Neural cell (in vitro differentiated cells): ENCODE data around the gene FERMT3. TPM values are rescaled to one million over a fixed set of nuclear protein-coding genes. Genes with fewer than 3 reads are reported as not detected.

Experiments used
- H2AFZ ChIP-seq: fragments of 200-600, 300-800 bp; sonication (generic), shearing (Covaris generic); 2 replicates; pipeline ENCODE4 v1.6.0; 2014; ENCODE audit warnings: low read depth, mild to moderate bottlenecking, antibody characterized with exemption, low read length, moderate library complexity
- H3F3A ChIP-seq: fragments of 200-600 bp; shearing (Covaris generic); 2 replicates; pipeline ENCODE4 v1.6.1; 2016; ENCODE audit warnings: mild to moderate bottlenecking, moderate library complexity, mixed read lengths, antibody characterized with exemption, low read length; ENCODE audit not compliant: insufficient read depth, poor library complexity, severe bottlenecking
- H3K27ac ChIP-seq: fragments of 200-600, 300-800 bp; sonication (generic), shearing (Covaris generic); 2 replicates; pipeline ENCODE4 v1.5.1; 2014; ENCODE audit warnings: mild to moderate bottlenecking, low read length, moderate library complexity
- H3K27me3 ChIP-seq: fragments of 300-800, 200-600 bp; sonication (generic), shearing (Covaris generic); 2 replicates; pipeline ENCODE4 v1.6.0; 2014; ENCODE audit warnings: mild to moderate bottlenecking, low read depth, low read length, moderate library complexity; ENCODE audit not compliant: insufficient read depth
- H3K36me3 ChIP-seq: fragments of 300-800, 200-600 bp; sonication (generic), shearing (Covaris generic); 2 replicates; pipeline ENCODE4 v1.5.1; 2014; ENCODE audit warnings: mild to moderate bottlenecking, antibody characterized with exemption, low read length, moderate library complexity; ENCODE audit not compliant: insufficient read depth
- H3K4me2 ChIP-seq: fragments of 300-800, 200-600 bp; sonication (generic), shearing (Covaris generic); 2 replicates; pipeline ENCODE4 v1.6.0; 2014; ENCODE audit warnings: mild to moderate bottlenecking, low read length
- H3K4me3 ChIP-seq: fragments of 300-800, 200-600 bp; sonication (generic), shearing (Covaris generic); 2 replicates; pipeline ENCODE4 v1.5.1; 2014; ENCODE audit warnings: mild to moderate bottlenecking, low read length, moderate library complexity
- H3K79me2 ChIP-seq: fragments of 200-600 bp; shearing (Covaris generic); replicated peaks from 2 replicates; pipeline ENCODE4 v1.6.0; 2014; ENCODE audit warnings: mild to moderate bottlenecking, low read length, moderate library complexity; ENCODE audit not compliant: insufficient read depth
- H3K9ac ChIP-seq: fragments of 300-800, 200-600 bp; sonication (generic), shearing (Covaris generic); 2 replicates; pipeline ENCODE4 v1.6.1; 2016; ENCODE audit warnings: mild to moderate bottlenecking, low read length, mixed read lengths
- H3K9me2 ChIP-seq: fragments of 200-600 bp; shearing (Covaris generic); 2 replicates; pipeline ENCODE4 v1.6.1; 2016; ENCODE audit warnings: mild to moderate bottlenecking, low read length, mixed read lengths; ENCODE audit not compliant: insufficient read depth
- H3K9me3 ChIP-seq: fragments of 200-600, 300-800 bp; sonication (generic), shearing (Covaris generic); 2 replicates; pipeline ENCODE4 v1.6.1; 2016; ENCODE audit warnings: mild to moderate bottlenecking, mixed run types, low read length, moderate library complexity, mixed read lengths
- H4K20me1 ChIP-seq: fragments of 200-600 bp; shearing (Covaris generic); 2 replicates; pipeline ENCODE4 v1.6.1; 2016; ENCODE audit warnings: mild to moderate bottlenecking, mixed run types; ENCODE audit not compliant: insufficient read depth
- EP300 ChIP-seq: fragments of 450-650 bp; conservative IDR thresholded peaks from 2 replicates; pipeline ENCODE4 v1.6.1; 2014; ENCODE audit warnings: antibody characterized with exemption, mild to moderate bottlenecking, moderate library complexity; ENCODE audit not compliant: poor library complexity, severe bottlenecking
- EZH2 ChIP-seq: fragments of 200-600, 300-800 bp; shearing (Covaris generic), sonication (generic); IDR thresholded peaks from 2 replicates; pipeline ENCODE4 v1.6.1; 2014; ENCODE audit warnings: antibody characterized with exemption, low read length, borderline replicate concordance, mild to moderate bottlenecking; ENCODE audit not compliant: insufficient read depth, poor library complexity, severe bottlenecking
- MXI1 ChIP-seq: fragments of 450-650 bp; conservative IDR thresholded peaks from 2 replicates; pipeline ENCODE4 v1.6.1; 2014; ENCODE audit warnings: antibody characterized with exemption, mild to moderate bottlenecking; ENCODE audit not compliant: poor library complexity, severe bottlenecking
- POLR2AphosphoS5 ChIP-seq: IDR thresholded peaks from 2 replicates; pipeline ENCODE4 v1.6.1; 2012
- RAD21 ChIP-seq: fragments of 450-650 bp; conservative IDR thresholded peaks from 2 replicates; pipeline ENCODE4 v1.6.1; 2014; ENCODE audit warnings: antibody characterized with exemption, mild to moderate bottlenecking, moderate library complexity
- TAF1 ChIP-seq: IDR thresholded peaks from 2 replicates; pipeline ENCODE4 v1.6.1; 2012; ENCODE audit warnings: low read depth
- polyA plus RNA-seq: library from polyadenylated mRNA; depleted of rRNA; stranded (reverse); fragments of >200 nt; gene quantifications from 2 replicates; pipeline ENCODE4 v1.2.3, GENCODE V29; 2014
- TF ChIP-seq, protein P1 (sequence below): IDR thresholded peaks from 2 replicates; pipeline ENCODE4 v1.6.1; 2012; ENCODE audit warnings: borderline replicate concordance
- TF ChIP-seq, protein P2 (sequence below): fragments of 450-650 bp; IDR thresholded peaks from 2 replicates; pipeline ENCODE4 v1.5.1; 2014; ENCODE audit warnings: antibody characterized with exemption, mild to moderate bottlenecking, moderate library complexity; ENCODE audit not compliant: poor library complexity, severe bottlenecking

The FERMT3 gene
- polyA plus RNA-seq, 1 donor from 2014 or later, result 0.89 TPM

DNA sequence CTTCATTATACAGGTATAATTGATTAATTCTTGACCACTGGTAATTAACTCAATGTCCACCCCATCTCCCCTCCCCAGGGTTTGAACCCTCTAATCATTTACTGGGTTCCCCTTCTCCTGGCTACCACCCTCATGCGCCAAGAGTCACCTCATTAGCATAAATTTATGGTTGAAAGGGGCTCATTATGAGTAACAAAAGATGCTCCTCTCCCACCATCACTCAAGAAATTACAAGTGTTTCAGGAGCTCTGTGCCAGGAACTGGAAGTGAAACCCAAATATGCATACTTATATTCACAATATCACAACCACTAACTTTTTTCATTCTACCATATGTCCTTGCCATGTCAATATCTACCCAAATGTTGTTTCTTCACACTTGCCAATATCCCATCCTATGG is 28.3 kb upstream of the FERMT3 start:
- H3K36me3 ChIP-seq, result no peaks in the 10 kb centered on the region
- H3K27ac ChIP-seq, result no peak overlapping the region
- H3K79me2 ChIP-seq, result no peaks in the 10 kb centered on the region
- no peak overlapping the region for H2AFZ ChIP-seq
- H3K27me3 ChIP-seq, result no peaks in the 10 kb centered on the region
- H3K9me3 ChIP-seq, result no peaks in the 10 kb centered on the region
- H3K9ac ChIP-seq, result no peak overlapping the region
- no peaks in the 10 kb centered on the region for H3K9me2 ChIP-seq
- H3K4me2 ChIP-seq, result no peak overlapping the region
- H3F3A ChIP-seq, result no peaks in the 10 kb centered on the region
- TF ChIP-seq EZH2 (no peak), RAD21 (no peak), MXI1 (no peak), POLR2AphosphoS5 (no peak), TAF1 (no peak)
- no peaks in the 10 kb centered on the region for H4K20me1 ChIP-seq
- no peak overlapping the region for H3K4me3 ChIP-seq

DNA sequence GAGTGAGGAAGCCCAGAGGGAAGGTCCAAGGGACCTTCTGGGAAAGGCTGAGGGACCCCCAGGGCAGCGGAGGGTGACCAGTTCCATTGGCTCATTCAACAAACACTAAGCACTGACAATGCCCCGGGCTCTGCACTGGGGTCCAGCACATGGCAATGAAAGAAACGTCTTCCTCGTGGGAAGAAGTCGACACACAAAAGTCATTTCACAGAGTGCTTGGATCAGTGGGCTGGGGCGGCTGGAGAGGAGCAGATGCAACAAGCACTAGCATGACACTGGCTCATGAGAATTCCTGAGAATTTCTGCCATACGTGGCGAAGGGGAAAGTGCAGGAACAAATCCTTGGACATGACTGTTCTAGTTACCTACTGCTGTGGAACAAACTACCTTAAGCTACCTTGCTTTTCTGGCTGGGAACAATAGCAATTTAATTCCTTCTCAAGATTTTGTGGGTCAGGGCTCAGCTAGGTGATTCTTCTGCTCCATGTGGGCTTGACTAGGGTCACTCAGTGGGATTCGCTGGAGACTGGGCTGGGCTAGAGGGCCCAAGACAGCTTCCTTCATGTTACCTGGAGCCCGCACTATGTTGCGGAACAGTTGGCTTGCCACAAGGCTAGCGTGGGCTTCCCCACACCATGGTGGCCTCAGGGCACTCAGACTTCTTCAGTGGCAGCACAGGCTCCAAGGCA is 27.4 kb upstream of the FERMT3 start:
- TF ChIP-seq, protein P1, sequence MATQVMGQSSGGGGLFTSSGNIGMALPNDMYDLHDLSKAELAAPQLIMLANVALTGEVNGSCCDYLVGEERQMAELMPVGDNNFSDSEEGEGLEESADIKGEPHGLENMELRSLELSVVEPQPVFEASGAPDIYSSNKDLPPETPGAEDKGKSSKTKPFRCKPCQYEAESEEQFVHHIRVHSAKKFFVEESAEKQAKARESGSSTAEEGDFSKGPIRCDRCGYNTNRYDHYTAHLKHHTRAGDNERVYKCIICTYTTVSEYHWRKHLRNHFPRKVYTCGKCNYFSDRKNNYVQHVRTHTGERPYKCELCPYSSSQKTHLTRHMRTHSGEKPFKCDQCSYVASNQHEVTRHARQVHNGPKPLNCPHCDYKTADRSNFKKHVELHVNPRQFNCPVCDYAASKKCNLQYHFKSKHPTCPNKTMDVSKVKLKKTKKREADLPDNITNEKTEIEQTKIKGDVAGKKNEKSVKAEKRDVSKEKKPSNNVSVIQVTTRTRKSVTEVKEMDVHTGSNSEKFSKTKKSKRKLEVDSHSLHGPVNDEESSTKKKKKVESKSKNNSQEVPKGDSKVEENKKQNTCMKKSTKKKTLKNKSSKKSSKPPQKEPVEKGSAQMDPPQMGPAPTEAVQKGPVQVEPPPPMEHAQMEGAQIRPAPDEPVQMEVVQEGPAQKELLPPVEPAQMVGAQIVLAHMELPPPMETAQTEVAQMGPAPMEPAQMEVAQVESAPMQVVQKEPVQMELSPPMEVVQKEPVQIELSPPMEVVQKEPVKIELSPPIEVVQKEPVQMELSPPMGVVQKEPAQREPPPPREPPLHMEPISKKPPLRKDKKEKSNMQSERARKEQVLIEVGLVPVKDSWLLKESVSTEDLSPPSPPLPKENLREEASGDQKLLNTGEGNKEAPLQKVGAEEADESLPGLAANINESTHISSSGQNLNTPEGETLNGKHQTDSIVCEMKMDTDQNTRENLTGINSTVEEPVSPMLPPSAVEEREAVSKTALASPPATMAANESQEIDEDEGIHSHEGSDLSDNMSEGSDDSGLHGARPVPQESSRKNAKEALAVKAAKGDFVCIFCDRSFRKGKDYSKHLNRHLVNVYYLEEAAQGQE, result no peak
- no peak for TF ChIP-seq POLR2AphosphoS5
- TF ChIP-seq, protein P2, sequence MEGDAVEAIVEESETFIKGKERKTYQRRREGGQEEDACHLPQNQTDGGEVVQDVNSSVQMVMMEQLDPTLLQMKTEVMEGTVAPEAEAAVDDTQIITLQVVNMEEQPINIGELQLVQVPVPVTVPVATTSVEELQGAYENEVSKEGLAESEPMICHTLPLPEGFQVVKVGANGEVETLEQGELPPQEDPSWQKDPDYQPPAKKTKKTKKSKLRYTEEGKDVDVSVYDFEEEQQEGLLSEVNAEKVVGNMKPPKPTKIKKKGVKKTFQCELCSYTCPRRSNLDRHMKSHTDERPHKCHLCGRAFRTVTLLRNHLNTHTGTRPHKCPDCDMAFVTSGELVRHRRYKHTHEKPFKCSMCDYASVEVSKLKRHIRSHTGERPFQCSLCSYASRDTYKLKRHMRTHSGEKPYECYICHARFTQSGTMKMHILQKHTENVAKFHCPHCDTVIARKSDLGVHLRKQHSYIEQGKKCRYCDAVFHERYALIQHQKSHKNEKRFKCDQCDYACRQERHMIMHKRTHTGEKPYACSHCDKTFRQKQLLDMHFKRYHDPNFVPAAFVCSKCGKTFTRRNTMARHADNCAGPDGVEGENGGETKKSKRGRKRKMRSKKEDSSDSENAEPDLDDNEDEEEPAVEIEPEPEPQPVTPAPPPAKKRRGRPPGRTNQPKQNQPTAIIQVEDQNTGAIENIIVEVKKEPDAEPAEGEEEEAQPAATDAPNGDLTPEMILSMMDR, result no peak
- no peak for TF ChIP-seq EZH2
- no peak for TF ChIP-seq RAD21
- H3K9me3 ChIP-seq, result no peaks in the 10 kb centered on the region

DNA sequence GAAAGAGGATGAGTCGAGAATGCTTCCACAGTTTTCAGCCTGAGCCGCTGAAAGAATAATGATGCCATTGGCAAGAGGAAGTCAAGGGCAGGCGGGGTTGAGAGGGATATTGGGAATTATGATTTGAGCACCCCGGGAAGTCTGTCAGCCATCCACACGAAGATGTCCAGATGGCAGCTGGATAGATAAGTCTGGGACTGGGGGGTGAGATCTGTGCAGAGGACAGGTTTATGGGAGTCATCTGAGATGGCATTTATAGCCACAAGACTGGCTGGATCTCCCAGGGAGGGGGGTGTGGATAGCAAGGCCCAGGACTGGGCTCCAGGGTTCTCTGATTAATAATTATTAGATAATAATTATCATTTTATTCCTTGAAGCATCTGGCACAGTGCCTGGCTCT is 25.6 kb upstream of the FERMT3 start:
- Histone ChIP-seq H3K79me2 (no peaks in the 10 kb centered on the region), H3K9me3 (no peaks in the 10 kb centered on the region), H3K36me3 (no peaks in the 10 kb centered on the region), H2AFZ (no peak overlapping the region), H3F3A (peaks cover 6% of the 10 kb centered on the region), H3K4me3 (peak overlapping the region; percentile 40), H4K20me1 (no peaks in the 10 kb centered on the region), H3K27ac (no peak overlapping the region), H3K27me3 (no peaks in the 10 kb centered on the region), H3K9ac (no peak overlapping the region), H3K4me2 (no peak overlapping the region), H3K9me2 (no peaks in the 10 kb centered on the region)
- TF ChIP-seq POLR2AphosphoS5 (no peak), MXI1 (no peak), EP300 (no peak), EZH2 (no peak), RAD21 (no peak)

More for the DNA sequence above, 27.4 kb upstream of the FERMT3 start:
- no peaks in the 10 kb centered on the region for H4K20me1 ChIP-seq
- H3K27me3 ChIP-seq, result no peaks in the 10 kb centered on the region
- H3K4me2 ChIP-seq, result no peak overlapping the region
- no peak overlapping the region for H3K4me3 ChIP-seq
- H3K79me2 ChIP-seq, result no peaks in the 10 kb centered on the region
- H3K27ac ChIP-seq, result no peak overlapping the region
- no peak overlapping the region for H2AFZ ChIP-seq
- H3K9me2 ChIP-seq, result no peaks in the 10 kb centered on the region
- H3F3A ChIP-seq, result peaks cover 6% of the 10 kb centered on the region
- no peak overlapping the region for H3K9ac ChIP-seq
- H3K36me3 ChIP-seq, result no peaks in the 10 kb centered on the region
